Fibroblast of lung (primary cell): ENCODE results near the gene NUDT13.

Experiments
- EZH2 ChIP-seq: IDR thresholded peaks from 2 replicates; pipeline ENCODE4 v1.5.1; 2012; ENCODE audit warnings: low read length, control low read depth, mild to moderate bottlenecking; ENCODE audit errors: missing control alignments
- TF ChIP-seq, protein P1 (sequence below), 2 donors: IDR thresholded peaks in 1 of 2; conservative IDR thresholded peaks in 1 of 2; 1 replicate in 1 of 2; 2 replicates in 1 of 2; pipeline ENCODE4 v1.5.1; 2011 to 2012; ENCODE audit warnings: low read length in 2 of 2, control low read depth in 1 of 2, inconsistent platforms in 1 of 2, low read depth in 1 of 2, mild to moderate bottlenecking in 1 of 2

DNA sequence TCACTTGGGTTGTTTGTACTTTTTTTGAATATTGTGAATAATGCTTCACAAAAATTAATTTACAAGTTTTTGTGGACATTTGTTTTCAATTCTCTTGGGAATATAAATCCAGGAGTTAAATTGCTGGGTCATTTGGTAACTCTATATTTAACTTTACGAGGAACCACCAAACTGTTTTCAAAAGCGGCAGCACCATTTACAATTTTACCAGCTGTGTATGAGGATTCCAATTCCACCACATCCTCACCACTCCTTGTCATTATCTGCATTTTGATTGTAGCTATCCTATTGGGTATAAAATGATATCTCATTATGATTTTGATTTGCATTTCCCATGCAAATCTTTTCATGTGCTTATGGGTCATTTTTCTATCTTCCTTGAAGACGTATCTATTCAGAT, 4.0 kb upstream of the NUDT13 start:
- TF ChIP-seq, protein P1, sequence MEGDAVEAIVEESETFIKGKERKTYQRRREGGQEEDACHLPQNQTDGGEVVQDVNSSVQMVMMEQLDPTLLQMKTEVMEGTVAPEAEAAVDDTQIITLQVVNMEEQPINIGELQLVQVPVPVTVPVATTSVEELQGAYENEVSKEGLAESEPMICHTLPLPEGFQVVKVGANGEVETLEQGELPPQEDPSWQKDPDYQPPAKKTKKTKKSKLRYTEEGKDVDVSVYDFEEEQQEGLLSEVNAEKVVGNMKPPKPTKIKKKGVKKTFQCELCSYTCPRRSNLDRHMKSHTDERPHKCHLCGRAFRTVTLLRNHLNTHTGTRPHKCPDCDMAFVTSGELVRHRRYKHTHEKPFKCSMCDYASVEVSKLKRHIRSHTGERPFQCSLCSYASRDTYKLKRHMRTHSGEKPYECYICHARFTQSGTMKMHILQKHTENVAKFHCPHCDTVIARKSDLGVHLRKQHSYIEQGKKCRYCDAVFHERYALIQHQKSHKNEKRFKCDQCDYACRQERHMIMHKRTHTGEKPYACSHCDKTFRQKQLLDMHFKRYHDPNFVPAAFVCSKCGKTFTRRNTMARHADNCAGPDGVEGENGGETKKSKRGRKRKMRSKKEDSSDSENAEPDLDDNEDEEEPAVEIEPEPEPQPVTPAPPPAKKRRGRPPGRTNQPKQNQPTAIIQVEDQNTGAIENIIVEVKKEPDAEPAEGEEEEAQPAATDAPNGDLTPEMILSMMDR (conservative IDR thresholded peaks at IDR 0.05 in 1 of 2, IDR thresholded peaks at IDR 0.05 in 1 of 2; ENCODE audit: low read depth in 1 of 2, low read length in 2 of 2), result no peak
- no peak for TF ChIP-seq EZH2
